A172 (cell line): ENCODE measurements around the gene SLC6A12. TPM values are rescaled to one million over a fixed set of nuclear protein-coding genes. Genes with fewer than 3 reads are reported as not detected.
A peak's percentile ranks its signal among the peaks of the same experiment; 100 is the strongest.

Experiments used
- DNase-seq: peaks from one replicate; pipeline ENCODE4 v3.0.0-alpha.2; 2015; ENCODE audit warnings: low spot score
- total RNA-seq: library from RNA; depleted of rRNA; stranded (reverse); fragments of >200 nt; shearing (Covaris generic); gene quantifications from 2 replicates; pipeline ENCODE4 v1.2.3, GENCODE V29; 2014

SLC6A12 gene
- total RNA-seq, 1 experiment from 2014 or later = 0.10 TPM

- DNase-seq = no peak
These were observed 50.5 kb downstream of the SLC6A12 start for GRCh38 chr12:163406-163986.

GRCh38 chr12:162467-163307, 51.3 kb downstream of the SLC6A12 start:
- DNase-seq = no peak

GRCh38 chr12:161823-162222, 52.1 kb downstream of the SLC6A12 start:
- DNase-seq = no peak

GRCh38 chr12:160858-161257, 53.1 kb downstream of the SLC6A12 start:
- no peak for DNase-seq

GRCh38 chr12:159156-159782, 54.7 kb downstream of the SLC6A12 start:
- no peak for DNase-seq

- DNase-seq = no peak
These were observed 56.3 kb downstream of the SLC6A12 start for GRCh38 chr12:157644-158043.

- no peak for DNase-seq
These were observed 57.0 kb downstream of the SLC6A12 start for GRCh38 chr12:156945-157344.

GRCh38 chr12:155646-156045, 58.3 kb downstream of the SLC6A12 start:
- DNase-seq = no peak

- no peak for DNase-seq
These were observed 59.0 kb downstream of the SLC6A12 start for GRCh38 chr12:155006-155405.

GRCh38 chr12:154058-154457, 59.9 kb downstream of the SLC6A12 start:
- no peak for DNase-seq

GRCh38 chr12:153080-153746, 60.7 kb downstream of the SLC6A12 start:
- DNase-seq = peak; percentile 14

GRCh38 chr12:152440-152839, 61.5 kb downstream of the SLC6A12 start:
- no peak for DNase-seq

- no peak for DNase-seq
These were observed 62.4 kb downstream of the SLC6A12 start for GRCh38 chr12:151579-151978.

GRCh38 chr12:148676-149416, 65.1 kb downstream of the SLC6A12 start:
- no peak for DNase-seq

GRCh38 chr12:147242-147641, 66.7 kb downstream of the SLC6A12 start:
- DNase-seq = no peak

- DNase-seq = no peak
These were observed 68.5 kb downstream of the SLC6A12 start for GRCh38 chr12:145369-145960.

GRCh38 chr12:144650-145284, 69.2 kb downstream of the SLC6A12 start:
- no peak for DNase-seq

- peak; percentile 54 for DNase-seq
These were observed 69.8 kb downstream of the SLC6A12 start for GRCh38 chr12:143964-144649.

- no peak for DNase-seq
These were observed 73.8 kb downstream of the SLC6A12 start for GRCh38 chr12:140162-140561.
